HG03108 (cell line): Measurements from ENCODE around the gene EHD4.

Experiments used
- ATAC-seq: cut with Tn5 transposase; IDR thresholded peaks from one replicate; pipeline ENCODE4 v1.9.1; 2021; ENCODE audit warnings: moderate library complexity; ENCODE audit not compliant: unreplicated experiment

EHD4 gene

DNA sequence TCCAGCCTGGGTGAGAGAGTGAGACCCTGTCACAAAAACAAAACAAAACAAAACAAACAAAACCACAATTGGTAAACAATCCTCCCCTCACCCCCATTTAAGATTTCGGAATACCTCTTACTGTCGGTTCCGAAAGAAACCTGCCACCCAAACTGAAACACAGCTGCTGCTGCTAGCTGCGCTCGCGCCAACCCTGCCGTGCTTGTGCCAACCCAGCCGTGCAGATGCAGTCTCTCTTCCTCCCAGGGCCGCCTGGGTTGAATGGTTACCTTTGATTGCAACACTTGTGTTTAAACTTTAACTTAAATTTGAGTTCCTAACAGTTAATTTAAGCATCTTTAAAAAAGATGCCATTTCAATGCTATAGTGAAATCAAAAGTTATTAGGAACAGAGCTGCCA, 50.0 kb downstream of the EHD4 start:
- ATAC-seq: no peak

DNA sequence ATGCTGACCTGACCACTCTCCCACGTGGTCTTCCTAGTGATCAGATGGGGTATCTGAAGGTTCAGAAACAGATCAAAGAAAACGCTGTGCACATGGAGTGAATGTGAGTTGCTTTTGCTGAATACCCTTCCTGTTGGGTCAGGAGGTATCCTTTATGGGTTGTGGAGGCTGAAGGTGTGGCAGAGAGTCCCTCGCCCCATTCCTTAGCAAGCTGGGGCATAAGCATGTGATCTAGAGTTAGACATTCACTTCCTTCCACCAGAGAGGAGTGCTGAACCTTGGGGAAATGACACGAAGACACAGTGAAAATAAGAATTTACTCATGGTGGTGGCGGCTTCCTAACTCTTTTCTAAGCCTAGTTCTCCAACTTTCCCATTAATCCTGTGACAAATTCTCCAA, 50.7 kb downstream of the EHD4 start:
- no peak for ATAC-seq

DNA sequence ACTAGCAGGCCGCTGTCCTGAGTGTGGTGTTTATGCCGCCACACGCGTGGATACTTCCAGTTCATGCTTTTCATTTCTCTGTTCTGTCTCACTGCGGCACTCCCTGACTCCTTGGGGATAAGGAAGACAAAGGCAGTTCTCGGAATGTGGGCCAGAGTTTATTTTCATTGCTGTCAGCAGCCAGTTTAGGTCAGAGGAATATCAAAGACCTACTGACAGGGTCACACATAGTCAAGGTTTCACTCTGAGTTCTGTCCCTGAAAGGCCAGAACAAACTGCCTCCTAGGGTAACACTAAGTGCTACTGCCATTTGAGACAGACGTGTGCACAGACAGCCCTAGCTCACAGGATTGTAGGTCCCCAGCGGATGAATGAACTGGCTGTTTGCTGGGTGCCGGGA, 51.2 kb downstream of the EHD4 start:
- ATAC-seq: no peak

DNA sequence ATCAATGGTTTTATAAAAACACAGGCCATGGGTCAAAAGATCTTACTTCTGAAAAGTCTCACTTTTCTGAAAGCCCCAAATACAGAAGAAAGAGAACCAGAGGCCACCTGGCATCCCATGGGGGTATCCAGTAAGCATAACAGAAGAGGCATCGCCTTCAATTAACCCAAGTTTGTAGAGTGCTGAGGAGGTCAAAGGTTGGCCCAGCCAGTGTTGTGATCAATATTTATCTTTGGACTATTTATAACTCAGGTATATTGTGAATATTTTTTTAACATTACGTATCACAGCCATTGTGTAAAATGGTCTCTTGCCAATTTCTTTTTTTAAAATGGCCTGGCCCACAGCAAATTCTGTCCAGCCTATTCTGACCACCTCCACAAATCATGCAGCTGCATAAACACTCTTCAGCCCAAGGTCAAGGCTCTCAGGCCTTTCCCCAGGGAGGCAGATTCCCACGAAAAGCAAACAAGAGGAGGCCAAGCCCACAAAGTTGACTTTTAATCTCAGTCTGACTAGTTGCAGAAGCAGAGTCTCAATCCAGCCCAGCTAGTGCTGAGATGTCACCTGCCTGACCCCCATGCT, 52.3 kb downstream of the EHD4 start:
- ATAC-seq: no peak

DNA sequence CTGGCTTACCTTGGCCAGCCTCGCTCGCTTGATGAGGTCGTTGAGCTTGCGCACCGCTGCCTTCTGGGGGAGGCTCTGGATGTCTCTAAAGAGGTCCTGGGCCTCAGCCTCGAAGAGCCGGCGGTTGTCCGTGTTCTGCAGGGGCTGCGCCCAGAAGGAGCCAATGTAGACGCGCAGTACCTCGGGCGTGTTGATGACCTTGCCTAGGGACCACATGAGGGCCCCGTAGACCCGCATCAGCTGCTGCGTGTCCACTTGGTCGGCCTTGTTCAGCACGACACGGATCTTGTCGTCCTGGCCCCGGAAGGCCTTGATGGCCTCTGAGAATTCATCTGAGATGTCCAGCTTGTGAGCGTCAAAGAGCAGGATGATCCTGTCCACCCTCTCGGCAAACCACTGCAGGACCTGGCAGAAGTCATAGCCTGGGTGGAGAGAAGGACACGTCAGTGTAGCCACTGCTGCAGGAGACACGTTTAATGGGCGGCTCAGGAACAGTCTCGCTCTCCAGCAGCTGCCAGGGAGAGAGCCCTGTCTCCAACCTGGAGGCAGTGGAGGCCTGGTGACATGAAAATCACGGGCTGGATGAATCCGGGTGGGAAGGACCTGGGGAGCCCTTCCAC, 53.0 kb downstream of the EHD4 start:
- no peak for ATAC-seq

DNA sequence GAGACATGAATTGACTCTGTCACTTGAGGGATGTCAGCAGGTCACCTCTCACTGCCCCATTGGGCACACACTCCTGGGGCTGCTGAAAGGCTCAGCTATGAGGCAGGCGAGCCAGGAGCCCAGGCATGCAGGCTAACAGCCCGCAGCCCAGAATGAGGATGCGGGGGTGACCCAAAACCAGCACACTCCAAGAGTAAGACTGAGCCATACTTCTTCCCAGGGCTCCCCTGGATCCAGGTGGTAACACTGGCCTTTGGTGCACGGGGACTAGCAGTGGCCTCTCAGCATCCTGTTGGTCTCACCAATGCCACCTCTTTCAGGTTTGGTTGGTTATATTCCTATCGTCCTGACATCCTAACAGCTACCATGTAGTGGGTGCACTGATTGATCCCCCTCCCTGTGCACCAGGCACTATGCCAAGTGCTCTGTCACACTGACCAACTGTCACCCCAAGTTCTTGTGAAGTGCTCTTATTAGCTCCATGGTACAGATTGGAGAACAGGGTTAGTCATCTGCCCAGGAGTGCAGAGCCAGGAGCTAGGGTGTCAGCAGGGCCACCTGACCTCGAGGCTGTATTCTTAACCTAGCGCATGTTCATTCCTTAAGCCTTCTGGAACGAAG, 53.7 kb downstream of the EHD4 start:
- no peak for ATAC-seq

DNA sequence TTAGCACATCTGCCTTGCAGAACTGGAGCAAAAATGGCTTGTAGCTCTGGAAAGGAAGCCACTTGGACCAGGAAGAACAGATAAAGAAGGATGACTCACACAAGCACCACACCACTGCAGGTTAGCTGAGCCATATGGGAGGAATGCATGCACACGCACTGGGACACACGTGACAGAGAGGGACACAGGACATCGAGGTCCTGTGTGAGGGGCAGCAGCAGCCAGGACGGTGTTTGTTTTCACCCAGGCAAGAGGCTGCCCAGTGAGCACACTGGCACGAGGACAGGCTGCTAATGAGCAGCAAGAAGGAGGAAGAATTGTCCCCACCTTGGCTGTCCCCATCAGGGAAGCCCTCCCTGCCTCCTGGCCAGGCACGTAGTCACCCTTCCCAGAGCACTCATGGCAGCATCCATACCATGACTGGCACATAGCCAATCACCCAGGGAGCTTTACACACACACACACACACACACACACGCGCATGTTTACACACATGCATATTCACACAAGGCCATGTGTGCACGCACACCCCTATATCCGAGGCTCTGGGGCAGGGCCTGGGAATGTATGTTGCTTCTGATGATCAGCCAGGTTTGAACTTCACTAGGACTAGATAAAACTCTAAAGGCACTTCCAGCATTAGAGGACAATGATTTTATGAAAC, 54.5 kb downstream of the EHD4 start:
- ATAC-seq: no peak

DNA sequence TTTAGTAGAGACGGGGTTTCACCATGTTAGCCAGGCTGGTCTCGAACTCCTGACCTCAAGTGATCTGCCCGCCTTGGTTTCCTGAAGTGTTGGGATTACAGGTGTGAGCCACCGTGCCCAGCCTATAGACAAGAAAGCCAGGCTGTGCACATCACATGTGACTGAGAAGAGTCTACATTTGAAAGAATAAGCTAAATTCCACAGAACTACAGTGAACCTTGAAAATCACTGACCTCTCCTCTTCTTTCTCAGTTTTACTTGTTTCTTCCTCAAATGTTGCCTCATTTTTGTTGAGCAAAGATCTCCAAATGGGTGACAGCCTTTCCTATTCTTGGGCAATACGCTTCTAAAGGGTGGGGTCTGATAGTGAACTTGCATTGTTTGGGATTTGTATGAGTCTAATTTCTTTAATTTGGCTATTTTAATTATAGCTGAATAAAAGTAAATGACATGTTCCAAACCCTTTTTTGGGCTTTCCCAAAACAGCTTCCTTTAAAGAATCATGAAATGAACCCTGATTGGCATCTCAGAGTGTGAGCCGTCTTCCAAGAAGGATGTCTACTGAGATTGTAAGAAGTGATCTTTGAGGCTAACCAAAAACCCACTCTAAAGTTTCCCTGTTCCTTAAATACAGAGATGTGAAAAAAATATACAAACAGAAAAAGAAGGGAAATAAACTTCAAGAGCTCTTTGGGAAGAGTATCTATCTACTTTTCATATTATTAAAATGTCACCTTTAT, 56.9 kb downstream of the EHD4 start:
- no peak for ATAC-seq

DNA sequence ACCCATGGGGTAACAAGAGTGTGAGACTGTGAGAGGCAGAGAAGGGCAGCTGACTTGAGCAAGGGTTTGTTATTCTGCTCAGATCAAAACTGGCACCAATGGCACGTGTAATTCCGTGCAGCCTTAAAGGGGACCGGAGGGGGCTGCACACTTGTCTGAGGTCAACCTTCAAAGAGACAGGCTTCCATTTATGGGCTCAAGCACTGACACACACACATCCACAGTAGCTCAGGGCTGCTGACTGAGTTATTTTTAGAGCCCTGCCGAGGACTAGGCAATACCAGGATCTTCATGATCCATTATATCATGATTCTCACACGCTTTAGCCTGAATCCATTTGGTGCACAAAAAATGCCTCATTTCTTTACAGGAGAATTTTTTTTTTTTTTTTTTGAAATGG, 57.9 kb downstream of the EHD4 start:
- no peak for ATAC-seq

DNA sequence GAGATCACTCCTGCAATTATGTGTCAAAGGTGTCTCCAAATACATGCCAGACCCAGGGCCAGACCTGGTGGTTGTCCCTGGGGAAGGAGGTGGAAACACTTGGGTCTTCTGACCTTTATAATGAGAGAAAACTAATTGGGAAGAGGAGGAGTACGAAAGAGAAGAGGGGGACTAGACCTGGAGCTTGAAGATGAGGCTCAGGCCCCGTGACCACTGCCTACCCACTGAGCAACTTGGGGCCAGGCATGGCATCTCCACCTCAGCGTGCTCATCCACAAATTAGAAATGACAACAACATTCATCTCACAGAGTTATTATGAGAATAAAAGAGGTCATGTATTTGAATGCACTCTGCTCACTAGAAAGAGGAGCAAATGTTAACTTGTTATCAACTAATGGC, 59.1 kb downstream of the EHD4 start:
- no peak for ATAC-seq

DNA sequence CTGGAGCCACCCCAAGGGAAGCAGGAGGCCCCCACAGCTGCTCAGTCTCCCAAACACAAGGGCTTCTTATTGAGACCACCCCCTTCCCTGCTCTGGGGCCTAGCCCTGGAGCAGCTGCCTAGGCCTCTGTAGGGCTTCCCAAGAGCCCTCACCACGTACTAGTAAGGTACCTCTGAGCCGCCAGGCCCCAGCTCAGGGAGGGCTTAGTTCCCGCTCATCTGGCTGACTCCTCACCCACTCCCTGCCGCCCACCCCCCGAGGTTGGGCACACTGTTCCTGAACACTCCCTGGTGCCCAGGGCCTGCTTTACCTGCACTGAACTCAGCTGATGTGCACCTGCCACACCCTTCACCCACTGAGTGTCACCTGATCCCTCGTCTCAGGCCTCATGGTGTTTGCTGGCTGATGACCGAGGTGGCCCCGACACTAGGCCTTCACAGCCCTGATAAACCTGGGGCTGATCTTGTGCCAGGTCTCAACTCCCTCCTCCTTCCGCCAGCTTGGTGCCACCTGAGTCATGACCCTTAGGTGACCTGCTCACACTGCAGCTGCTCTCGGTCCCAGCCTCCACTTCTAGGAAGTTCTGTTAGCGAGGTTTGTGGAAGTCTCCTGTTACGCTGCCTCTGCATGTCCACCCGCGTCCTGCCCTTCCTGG, 60.5 kb downstream of the EHD4 start:
- no peak for ATAC-seq

DNA sequence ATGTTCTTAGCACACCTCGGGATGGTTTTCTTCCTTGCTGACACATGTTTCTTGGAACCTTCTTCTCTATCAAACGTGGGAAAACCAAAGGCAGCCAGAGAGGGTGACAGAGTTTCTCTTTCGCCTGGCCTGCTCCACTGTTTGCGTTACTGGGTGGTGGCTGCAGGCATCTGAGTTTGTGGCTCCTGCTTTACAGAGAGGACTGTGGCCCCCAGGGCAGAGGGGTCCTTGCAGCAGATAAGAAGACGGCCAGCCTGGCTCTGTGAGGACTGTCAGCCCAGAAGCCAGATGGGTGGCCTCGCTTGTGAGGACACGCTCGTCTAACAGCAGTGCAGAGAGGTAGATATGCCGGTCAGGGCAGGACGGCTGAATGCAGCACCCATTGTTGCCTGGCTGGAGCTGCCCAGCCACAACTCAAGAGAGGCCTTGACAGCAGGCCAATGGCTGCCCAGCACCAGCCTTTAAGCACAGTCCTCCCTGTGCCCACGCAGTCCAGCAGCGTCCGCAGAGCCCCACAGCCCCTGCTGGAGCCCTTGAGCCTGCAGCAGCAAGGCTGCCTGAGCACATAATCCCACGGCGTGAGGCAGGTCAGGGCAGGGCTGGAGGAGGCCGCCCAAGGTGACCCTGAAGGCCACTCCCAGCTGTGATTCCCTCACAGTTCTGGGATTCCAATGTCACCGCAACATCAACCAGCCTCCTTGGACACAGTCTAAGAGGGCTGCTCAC, 63.5 kb downstream of the EHD4 start:
- no peak for ATAC-seq

DNA sequence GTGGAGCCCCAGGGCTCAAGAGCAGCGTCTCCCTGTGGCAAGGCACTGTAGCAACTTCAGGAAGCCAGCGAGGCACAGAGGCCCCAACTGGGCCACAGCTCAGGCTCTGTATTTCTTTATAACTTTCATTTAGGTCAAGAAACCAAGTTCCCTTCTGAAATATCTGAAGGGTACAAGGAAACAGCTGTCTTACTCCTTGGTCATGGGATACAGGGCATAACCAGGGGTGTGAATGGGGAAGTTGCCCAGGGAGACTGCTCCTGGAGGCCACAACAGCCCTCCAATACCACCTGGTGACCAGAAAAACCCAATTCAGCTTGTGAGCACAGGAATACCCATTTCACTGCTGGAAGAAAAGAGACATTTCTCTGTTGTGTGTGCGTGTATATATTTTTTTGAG, 65.2 kb downstream of the EHD4 start:
- no peak for ATAC-seq

DNA sequence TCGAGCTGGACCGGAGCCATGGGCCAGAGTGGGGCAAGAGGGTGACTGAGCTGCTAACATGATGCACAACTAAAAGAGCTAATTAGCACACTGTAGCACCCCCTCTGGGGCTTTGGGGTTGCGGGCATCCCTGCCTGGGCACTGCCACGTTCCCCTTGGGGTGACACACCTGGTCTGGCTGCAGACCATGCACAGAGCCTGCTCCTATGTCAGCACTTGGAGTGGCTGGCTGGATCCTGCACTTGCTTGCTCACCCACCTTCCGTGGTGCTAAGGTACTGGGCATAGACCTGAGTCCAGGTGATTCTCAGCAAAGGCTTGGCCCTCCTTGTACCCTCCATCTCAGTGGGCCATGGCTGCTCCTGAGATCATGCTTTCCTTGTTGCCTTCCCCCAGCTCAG, 65.7 kb downstream of the EHD4 start:
- ATAC-seq: no peak

DNA sequence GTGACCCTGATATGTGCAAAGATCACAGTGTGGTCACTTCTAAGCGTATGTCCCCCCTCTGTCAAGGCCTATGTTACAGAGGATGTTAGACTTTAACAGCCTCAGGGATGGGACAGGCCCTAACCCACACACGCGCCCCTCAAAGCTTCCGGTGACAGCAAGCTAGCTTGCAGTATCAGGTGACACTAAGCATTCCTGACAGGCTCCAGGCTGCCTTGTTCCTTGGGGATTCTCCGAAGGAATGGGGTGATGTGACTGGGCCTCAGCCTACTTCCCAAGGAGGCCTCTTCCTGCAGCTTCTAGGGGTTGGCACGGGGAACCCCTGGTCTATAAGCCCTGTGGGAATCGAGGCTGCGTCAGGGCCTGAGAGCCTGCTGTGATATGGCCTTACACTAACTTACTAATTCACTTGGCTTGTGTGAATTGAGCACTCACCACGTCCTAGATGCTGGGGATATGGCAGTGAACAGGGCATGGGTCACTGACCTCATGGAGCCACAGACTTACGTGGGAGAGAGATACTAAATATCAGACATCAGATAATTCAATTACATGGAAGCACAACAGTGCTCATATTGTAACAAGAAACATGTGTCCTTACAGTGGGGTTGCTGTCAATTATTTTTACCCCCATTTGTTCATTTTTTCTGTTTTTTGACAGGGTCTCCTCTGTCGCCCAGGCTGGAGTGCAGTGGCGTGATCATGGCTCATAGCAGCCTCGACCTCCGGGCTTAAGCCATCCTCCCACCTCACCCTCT, 67.1 kb downstream of the EHD4 start:
- ATAC-seq: no peak

DNA sequence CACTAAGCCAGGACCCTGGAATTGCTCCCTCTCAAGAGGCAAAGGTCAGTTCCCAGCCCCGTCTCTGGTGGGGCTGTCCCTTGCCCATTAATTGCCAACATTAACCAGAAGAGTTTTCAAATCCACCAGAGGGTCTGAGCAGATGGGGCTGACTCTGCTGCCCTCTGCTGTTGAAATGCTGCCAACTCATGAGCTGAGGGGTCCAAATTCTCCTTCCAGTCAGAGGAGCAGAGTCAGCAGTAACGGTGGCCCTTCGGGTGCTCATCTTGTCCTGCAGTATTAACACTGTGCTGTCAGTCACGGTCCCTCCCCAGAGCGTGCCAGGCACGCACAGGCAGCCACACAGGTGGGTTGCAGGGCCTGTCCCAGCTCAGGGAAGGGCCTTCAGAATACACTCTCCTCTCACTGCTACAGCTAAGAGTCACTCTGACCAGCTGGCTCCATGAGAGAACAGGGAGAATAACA, 67.8 kb downstream of the EHD4 start:
- peak; percentile 57 for ATAC-seq

DNA sequence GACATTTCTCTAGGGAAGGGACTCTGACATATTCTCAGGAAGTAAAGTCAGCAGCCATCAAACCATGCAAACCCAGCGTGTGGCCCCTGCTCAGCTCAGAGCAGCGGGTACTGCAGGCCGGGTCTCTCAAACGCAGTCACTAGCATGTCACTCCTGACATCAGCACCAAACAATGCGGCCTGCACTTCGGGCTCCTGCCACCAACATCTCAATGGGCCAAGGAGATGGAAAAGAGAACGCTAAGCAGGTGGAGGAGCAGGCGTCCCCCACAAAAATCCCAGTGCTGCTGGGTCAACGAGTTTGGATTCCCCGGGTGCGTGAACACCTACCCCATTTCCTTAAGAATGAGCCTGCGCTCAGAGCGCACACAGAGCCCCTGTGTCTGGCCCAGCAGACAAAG, 68.6 kb downstream of the EHD4 start:
- ATAC-seq: no peak

DNA sequence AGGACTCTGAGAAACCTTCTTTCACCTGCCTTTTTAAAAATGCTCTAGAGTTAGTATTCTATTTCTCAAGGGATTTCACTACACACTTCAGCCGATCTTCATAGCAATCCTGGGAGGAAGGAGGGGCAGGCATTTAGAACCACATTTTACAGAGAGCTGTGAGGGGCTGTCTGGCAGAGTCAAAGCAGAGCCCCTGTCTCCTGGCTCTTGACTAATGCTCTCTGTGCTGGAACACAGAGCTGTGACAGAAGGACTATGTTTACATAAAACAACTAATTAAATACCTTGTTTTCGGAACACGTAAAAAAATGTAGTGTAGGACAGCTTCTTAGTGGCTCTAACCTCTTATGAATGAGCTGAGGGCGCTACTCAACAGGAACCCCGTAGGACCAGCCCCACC, 70.9 kb downstream of the EHD4 start:
- no peak for ATAC-seq

DNA sequence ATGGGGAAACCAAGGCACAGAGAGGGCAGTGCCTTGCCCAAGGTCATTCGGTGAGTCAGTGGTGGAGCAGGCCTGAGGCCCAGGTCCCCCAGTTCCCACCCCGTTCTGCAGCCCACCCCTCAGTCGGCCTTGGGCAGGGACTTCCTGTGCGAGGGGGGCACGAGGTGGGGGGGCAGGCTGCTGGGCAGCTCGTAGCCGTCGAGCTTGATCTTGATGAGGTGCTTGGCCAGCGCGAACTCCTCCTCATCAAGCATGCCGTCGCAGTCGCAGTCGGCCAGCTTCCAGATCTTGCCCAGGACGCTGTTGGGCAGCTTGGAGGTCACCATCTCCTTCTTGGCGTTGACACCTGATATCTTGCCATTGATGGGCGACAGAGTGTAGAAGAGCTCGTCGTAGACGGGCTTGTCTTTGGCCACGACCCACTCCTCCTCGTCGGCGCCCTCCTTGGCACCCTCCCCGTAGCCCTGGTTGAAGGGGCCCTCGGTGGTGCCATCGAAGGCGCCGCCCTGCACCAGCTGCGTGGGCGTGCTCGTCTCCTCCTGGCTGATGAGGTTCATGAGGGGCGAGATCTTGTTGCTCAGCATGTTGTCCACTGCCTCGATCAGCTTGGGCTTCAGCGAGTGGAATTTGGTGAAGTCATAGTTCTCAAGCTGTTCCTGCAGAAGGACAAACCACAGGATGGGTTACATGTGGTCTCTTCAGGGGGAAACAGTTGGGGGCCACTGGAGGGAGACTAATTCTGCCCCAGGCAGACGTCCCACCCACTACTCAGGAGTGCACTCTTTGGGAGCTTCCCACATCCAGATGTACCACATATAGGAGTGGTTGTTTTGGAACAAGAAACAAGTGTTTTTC, 71.6 kb downstream of the EHD4 start:
- no peak for ATAC-seq
